Spleen (tissue), 11 donors: ENCODE measurements around the gene ZNF837. TPM values are rescaled to one million over a fixed set of nuclear protein-coding genes. Genes with fewer than 3 reads are reported as not detected.

ENCODE experiments used
- DNase-seq: peaks from one replicate; pipeline ENCODE4 v3.0.0-alpha.2; 2020
- H3K27ac ChIP-seq, 8 donors: fragments of 200-600 bp; sonication (generic) in 7 of 8; 1 replicate in 4 of 8; 2 replicates in 4 of 8; pipeline versions ENCODE4 v1.5.0 to v1.8.0; 2016 to 2021; ENCODE audit warnings: inconsistent platforms in 4 of 8, mild to moderate bottlenecking in 4 of 8, moderate library complexity in 1 of 8
- H3K27me3 ChIP-seq, 7 donors: fragments of 200-600 bp; sonication (generic) in 6 of 7; replicated peaks in 1 of 7; 1 replicate in 4 of 7; 2 replicates in 3 of 7; pipeline versions ENCODE4 v1.5.0 to v1.8.0; 2016 to 2021; ENCODE audit warnings: inconsistent platforms in 3 of 7, mild to moderate bottlenecking in 1 of 7
- H3K36me3 ChIP-seq, 6 donors: fragments of 200-600 bp; sonication (generic) in 5 of 6; 1 replicate in 4 of 6; 2 replicates in 2 of 6; pipeline versions ENCODE4 v1.5.0 to v1.8.0; 2016 to 2021; ENCODE audit warnings: inconsistent platforms in 2 of 6
- H3K4me1 ChIP-seq, 6 donors: fragments of 200-600 bp; sonication (generic) in 5 of 6; 1 replicate in 3 of 6; 2 replicates in 3 of 6; pipeline versions ENCODE4 v1.5.0 to v1.8.0; 2016 to 2021; ENCODE audit warnings: inconsistent platforms in 3 of 6
- H3K4me3 ChIP-seq, 8 donors: fragments of 200-600 bp; sonication (generic) in 7 of 8; 1 replicate in 4 of 8; 2 replicates in 4 of 8; pipeline versions ENCODE4 v1.5.0 to v1.8.0; 2016 to 2021; ENCODE audit warnings: inconsistent platforms in 4 of 8, mild to moderate bottlenecking in 4 of 8, moderate library complexity in 2 of 8
- H3K9me3 ChIP-seq, 8 donors: fragments of 200-600 bp; sonication (generic) in 7 of 8; 1 replicate in 4 of 8; 2 replicates in 4 of 8; pipeline versions ENCODE4 v1.5.0 to v1.8.0; 2016 to 2021; ENCODE audit warnings: inconsistent platforms in 4 of 8
- POLR2A ChIP-seq, 3 donors: fragments of 450-650 bp; IDR thresholded peaks; one replicate each; pipeline ENCODE4 v1.5.1; 2017; ENCODE audit warnings: antibody characterized with exemption in 3 of 3, mild to moderate bottlenecking in 1 of 3
- POLR2AphosphoS5 ChIP-seq, 3 donors: sonication (generic); formaldehyde crosslinking; IDR thresholded peaks; one replicate each; pipeline ENCODE4 v1.5.1; 2017; ENCODE audit warnings: antibody characterized with exemption in 3 of 3
- WGBS, 5 donors: extraction: QIAGEN DNeasy Blood & Tissue Kit in 3 of 5; methylation state at CpG; one replicate each; pipeline versions ENCODE4 v1.1.5 to v1.1.7; 2013 to 2018; 5-methylcytosine and 5-hydroxymethylcytosine counted together
- intact Hi-C: fragments of 100-400 bp; cut with DNase I; formaldehyde crosslinking; loops from one replicate; pipeline ENCODE4 v1.15.0; 2023; ENCODE audit warnings: low total_unique reads
- polyA plus RNA-seq, 3 donors: library from polyadenylated mRNA; stranded (reverse); fragments of 200-250 nt; gene quantifications; one replicate each; pipeline ENCODE4 v1.2.1, GENCODE V29; 2013
- total RNA-seq, 7 donors: library from RNA; depleted of rRNA in 3 of 7; stranded (reverse); fragments of >200 nt in 3 of 7; fragmentation: NEBNext Ultra II Directional in 4 of 7; extraction: Animal tissue kit (Norgen Biotek cat#: 25700) in 4 of 7; gene quantifications; one replicate each; pipeline versions ENCODE4 v1.1.0 to v1.2.1, GENCODE V29; 2016 to 2021
- TF ChIP-seq, protein P1 (sequence below), 11 experiments: fragments of 200-600 bp in 7 of 11; fragments of 450-650 bp in 4 of 11; sonication (generic) in 4 of 11; IDR thresholded peaks in 8 of 11; conservative IDR thresholded peaks in 3 of 11; 1 replicate in 7 of 11; 2 replicates in 4 of 11; pipeline versions ENCODE4 v1.4.0 to v1.8.0; 2016 to 2021; ENCODE audit warnings: antibody characterized with exemption in 11 of 11, inconsistent platforms in 4 of 11, mild to moderate bottlenecking in 1 of 11
- donor health status: healthy with polysubstance abuse.
- donor health status: DM: no; HTN: no; CAD: no; lungs with moderate emphysema.
- donor health status: DM: no; HTN: no; CAD: no.
- donor health status: Bipolar disorder and iron deficiency.
- donor health status: healthy.
- donor health status: DM: no; HTN: no; CAD: no.
- donor health status: DM: yes; HTN: yes; CAD: no.

ZNF837 gene
- total and polyA plus RNA-seq, 10 donors, result 2.2 to 6.1 (median 3.2) TPM

DNA sequence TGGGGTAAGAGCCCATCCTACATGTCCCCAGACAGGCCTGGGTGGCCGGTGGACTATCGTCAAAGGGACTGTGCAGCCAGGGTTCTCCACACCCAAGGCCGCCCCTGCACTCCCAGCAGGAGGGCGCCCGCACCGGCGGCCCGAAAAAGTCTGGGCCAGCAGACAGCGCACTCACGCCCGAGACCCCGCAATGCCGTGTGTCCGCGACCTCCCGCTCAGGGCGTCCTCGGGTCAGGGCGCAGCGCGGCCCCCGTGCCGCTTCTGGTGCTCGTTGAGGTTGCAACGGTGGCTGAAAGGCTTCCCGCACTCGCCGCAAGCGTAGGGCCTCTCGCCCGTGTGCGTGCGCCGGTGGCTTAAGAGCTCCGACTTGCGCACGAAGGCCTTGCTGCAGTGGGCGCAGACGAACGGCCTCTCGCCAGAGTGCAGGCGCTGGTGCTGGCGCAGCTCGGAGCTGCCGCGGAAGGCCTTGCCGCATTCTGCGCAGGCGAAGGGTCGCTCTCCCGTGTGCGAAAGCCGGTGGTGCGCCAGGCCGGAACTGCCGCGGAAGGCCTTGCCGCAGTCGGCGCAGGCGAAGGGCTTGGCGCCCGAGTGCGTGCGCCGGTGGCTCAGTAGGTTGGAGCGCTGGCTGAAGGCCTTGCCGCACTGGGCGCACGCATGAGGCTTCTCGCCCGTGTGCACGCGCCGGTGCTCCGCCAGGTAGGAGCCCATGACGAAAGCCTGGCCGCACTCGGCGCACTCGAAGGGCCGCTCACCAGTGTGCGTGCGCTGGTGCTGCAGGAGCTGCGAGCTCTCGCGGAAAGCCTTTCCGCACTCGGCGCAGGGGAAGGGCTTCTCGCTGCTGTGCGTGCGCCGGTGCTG lies 24.7 kb downstream of the ZNF837 start:
- peaks cover 0 to 10% (median under 1%) of the 10 kb centered on the region in 6 donors for H3K36me3 ChIP-seq

DNA sequence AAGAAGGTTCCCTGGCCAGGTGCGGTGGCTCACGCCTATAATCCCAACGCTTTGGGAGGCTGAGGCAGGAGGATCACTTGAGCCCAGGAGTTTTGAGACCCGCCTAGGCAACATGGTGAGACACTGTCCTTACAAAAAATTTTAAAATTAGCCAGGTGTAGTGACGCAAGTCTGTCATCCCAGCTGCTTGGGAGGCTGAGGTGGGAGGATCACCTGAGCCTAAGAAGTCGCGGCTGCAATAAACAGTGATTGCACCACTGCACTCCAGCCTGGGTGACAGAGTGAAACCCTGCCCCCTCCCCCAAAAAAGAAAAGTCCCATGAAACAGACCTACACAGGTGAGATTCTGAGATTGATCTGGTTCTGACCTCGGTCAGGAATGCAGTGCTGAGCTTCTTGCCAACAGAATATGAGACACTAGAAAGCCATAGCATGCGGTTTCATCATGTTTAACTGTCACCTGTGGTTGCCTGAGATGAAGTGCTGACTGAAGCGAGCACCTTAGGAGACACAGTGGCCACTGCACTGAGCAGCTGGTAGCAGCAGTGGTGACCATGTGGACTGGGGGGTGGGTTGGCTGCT lies 25.5 kb downstream of the ZNF837 start:
- Histone ChIP-seq H3K27me3 (peaks cover 0 to 42% (median 10%) of the 10 kb centered on the region in 7 donors), H3K9me3 (no peaks in the 10 kb centered on the region), H3K4me3 (peak overlapping the region in 2 of 8 donors; percentile 54 to 70), H3K4me1 (peaks cover 18 to 43% (median 29%) of the 10 kb centered on the region in 6 donors), H3K27ac (no peak overlapping the region), H3K36me3 (peaks cover 0 to 18% (median 3%) of the 10 kb centered on the region in 6 donors)
- intact Hi-C loops, result no loop called here
- no peak for TF ChIP-seq POLR2A (IDR thresholded peaks at IDR 0.05)
- DNase-seq, result no peak
- 88 to 94% (median 90%) methylated on average over 10 of the region's 10 CpGs for WGBS, 5 donors

More for the DNA sequence above, 24.7 kb downstream of the ZNF837 start:
- peak; percentile 33 to 80 (median 71) for TF ChIP-seq POLR2AphosphoS5 (IDR thresholded peaks at IDR 0.05)
- TF ChIP-seq, protein P1, sequence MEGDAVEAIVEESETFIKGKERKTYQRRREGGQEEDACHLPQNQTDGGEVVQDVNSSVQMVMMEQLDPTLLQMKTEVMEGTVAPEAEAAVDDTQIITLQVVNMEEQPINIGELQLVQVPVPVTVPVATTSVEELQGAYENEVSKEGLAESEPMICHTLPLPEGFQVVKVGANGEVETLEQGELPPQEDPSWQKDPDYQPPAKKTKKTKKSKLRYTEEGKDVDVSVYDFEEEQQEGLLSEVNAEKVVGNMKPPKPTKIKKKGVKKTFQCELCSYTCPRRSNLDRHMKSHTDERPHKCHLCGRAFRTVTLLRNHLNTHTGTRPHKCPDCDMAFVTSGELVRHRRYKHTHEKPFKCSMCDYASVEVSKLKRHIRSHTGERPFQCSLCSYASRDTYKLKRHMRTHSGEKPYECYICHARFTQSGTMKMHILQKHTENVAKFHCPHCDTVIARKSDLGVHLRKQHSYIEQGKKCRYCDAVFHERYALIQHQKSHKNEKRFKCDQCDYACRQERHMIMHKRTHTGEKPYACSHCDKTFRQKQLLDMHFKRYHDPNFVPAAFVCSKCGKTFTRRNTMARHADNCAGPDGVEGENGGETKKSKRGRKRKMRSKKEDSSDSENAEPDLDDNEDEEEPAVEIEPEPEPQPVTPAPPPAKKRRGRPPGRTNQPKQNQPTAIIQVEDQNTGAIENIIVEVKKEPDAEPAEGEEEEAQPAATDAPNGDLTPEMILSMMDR (IDR thresholded peaks at IDR 0.05 in 8 of 11, conservative IDR thresholded peaks at IDR 0.05 in 3 of 11), result no peak
- Histone ChIP-seq H3K9me3 (no peaks in the 10 kb centered on the region), H3K4me1 (peaks cover 18 to 37% (median 28%) of the 10 kb centered on the region in 6 donors), H3K4me3 (peak overlapping the region; percentile 30 to 70 (median 50)), H3K27me3 (peaks cover 0 to 34% (median 10%) of the 10 kb centered on the region in 7 donors), H3K27ac (peak overlapping the region in 5 of 8 donors; percentile 21 to 51 (median 36))
- intact Hi-C loops, result no loop called here
- no peak for DNase-seq
- WGBS, 5 donors, result 7 to 16% (median 10%) methylated on average over 19 to 94 of the region's 94 CpGs

DNA sequence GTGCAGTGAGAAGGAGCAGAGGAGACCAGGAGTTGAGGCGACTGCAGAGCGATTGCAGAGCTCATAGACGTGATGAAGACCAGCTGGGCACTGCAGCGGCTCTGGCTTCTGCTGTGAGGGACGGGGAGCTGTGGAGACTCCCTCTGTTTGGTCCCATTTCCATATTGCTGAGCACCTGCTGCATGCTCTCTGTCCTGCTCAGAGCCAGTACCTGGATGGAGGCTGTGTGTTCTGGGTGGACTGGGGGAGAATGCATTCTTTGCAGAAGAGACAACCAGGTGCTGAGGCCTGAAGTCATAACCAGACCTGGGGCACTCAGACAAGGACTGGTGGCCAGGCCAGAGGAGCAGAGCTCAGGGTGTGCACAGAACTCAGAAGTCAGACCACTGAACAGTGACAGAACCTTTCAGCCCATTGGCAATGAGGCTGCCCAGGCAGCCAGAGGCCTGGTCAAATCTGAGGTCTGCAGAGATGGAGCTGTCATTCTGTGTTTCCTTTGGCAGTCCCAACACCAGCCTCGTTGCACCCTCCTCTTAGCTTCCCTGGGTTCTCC lies 26.3 kb downstream of the ZNF837 start:
- Histone ChIP-seq H3K4me1 (peaks cover 18 to 51% (median 32%) of the 10 kb centered on the region in 6 donors), H3K36me3 (peaks cover 0 to 24% (median 3%) of the 10 kb centered on the region in 6 donors), H3K4me3 (no peak overlapping the region), H3K27ac (no peak overlapping the region), H3K9me3 (no peaks in the 10 kb centered on the region), H3K27me3 (peaks cover 0 to 48% (median 12%) of the 10 kb centered on the region in 7 donors)
- intact Hi-C loops, result no loop called here
- DNase-seq, result no peak
- 72 to 82% (median 77%) methylated on average over 6 of the region's 6 CpGs for WGBS, 5 donors
- no peak for TF ChIP-seq POLR2A (IDR thresholded peaks at IDR 0.05)
- TF ChIP-seq POLR2AphosphoS5 (IDR thresholded peaks at IDR 0.05), result no peak
- TF ChIP-seq, protein P1 (IDR thresholded peaks at IDR 0.05 in 8 of 11, conservative IDR thresholded peaks at IDR 0.05 in 3 of 11), result no peak

DNA sequence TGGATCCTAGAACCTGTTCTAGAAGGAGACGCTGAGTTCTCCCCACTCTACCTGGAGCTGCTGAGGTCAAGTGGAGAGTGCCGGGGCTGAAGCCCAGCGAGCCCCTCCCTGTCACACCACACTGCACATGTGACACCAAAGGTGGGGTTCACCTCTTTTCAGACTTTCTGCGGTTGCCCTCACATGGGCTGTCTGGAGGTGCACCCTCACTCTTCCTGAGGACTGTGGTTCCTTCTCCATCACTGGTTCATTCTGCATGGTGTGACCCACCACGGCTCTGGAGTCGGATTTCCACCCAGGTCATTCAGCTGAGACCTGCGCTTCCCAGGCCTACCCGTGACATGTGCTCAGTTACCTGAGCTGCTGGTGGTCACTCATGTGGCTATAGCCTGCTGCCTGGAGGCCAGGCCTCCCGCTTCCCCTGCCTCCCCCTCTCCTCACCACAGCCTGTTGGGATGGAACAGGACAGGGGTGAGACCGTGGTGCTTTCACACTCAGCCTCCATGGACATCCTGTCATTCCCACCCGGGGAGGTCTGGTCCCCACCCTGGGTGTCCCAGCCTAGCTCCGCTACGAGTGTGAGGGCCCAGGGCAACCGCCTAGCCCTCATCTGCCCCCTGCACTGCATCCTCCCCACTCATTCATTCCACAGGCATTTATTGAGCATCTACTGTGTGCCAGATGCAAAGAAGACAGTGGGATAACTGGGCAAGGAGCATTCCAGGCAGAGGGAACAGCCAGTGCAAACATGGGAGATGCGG lies 26.9 kb downstream of the ZNF837 start:
- peaks cover 18 to 56% (median 37%) of the 10 kb centered on the region in 6 donors for H3K4me1 ChIP-seq
- intact Hi-C loops, result no loop called here
- TF ChIP-seq POLR2A (IDR thresholded peaks at IDR 0.05) (no peak), POLR2AphosphoS5 (IDR thresholded peaks at IDR 0.05) (peak in 1 of 3 donors; percentile 27)
- no peak overlapping the region for H3K4me3 ChIP-seq
- 86 to 91% (median 89%) methylated on average over 13 to 15 of the region's 15 CpGs for WGBS, 5 donors
- DNase-seq, result no peak
- H3K36me3 ChIP-seq, result peaks cover 0 to 24% (median 3%) of the 10 kb centered on the region in 6 donors
- no peak overlapping the region for H3K27ac ChIP-seq
- H3K27me3 ChIP-seq, result peaks cover 0 to 53% (median 12%) of the 10 kb centered on the region in 7 donors
- H3K9me3 ChIP-seq, result no peaks in the 10 kb centered on the region
